Activated CD8-positive, alpha-beta memory T cell treated with anti-CD3 and anti-CD28 coated beads, Interleukin-2, amount 50 U/mL, for 4 hours (primary cell): Measurements from ENCODE around the gene LRRTM4.

Experiments used
- DNase-seq: peaks from one replicate; pipeline ENCODE4 v3.0.0-alpha.2; 2020

Gene LRRTM4

DNA sequence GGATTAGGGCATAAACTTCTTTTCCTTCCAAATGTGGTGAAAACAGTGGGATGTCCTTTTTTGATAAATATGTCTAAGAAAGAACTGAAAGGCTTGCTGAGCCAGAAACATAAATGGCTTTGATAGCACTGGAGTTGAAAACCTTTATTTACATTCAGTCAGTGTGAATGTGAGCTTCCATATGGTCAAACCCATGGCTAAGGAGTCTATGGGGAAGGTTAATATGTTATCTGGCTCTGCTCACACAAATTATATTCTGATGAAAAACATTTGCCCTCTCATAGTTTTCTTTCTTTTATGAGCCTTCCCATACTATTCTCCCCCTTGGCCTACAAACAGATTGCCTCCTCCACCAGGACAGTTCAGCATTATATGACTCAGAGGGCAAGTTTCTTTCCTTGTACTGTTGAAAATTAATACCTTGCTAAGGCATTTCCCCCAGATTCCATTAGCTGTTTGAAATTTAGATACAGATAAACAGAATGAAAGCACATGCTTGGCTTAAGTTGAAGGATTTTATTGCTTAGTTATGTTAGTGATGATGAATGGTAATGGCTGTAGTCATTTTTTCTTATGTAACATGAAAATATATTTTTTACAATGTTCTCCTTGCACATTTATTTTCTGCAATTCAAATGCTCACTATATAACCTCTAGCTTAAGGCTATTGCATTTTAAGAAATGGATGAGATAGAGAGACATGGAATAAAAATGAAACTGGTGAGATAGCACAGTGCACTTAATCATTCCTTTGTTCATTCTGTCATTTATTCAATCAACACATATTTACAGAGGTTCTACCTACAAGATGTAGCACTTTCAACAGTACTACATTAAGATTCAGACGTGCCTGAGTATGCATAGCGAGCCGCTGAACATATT is 544.1 kb downstream of the LRRTM4 start:
- no peak for DNase-seq

DNA sequence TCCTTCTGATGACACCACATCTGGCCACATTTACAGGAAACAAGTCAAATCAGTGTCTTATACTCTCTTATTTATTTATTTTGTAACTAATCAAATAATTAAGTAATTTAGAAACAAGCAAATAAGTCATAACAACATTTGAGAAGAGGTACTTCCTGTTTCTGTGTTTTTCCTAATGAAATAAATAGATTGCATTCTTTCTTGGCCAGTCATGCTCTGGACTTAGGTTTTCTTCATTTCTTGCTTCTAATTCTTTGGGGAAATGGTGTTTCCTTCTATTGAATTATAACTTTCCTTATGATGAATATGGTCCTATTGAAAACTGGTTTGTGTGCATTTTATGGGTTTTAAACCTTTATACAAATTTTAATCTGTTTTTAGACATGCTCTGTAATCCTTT is 546.4 kb downstream of the LRRTM4 start:
- no peak for DNase-seq

DNA sequence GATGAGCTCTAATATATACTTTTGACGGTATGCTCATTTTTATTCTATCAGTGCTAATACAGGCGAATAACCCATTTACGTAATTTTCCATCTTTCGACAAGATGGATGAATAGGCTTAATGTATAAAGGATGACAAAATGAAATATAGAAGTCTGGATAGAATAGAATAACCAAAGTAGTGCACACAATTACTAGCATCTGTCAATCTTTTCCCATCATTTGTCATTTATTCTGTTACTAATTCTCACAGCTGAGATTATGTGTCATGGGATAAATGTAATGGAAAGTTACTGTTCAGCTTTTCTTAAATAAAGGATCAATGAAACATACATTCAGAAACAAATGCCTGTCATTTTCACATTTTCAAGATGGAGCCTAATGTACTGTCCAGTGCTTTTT is 548.6 kb downstream of the LRRTM4 start:
- DNase-seq = no peak

DNA sequence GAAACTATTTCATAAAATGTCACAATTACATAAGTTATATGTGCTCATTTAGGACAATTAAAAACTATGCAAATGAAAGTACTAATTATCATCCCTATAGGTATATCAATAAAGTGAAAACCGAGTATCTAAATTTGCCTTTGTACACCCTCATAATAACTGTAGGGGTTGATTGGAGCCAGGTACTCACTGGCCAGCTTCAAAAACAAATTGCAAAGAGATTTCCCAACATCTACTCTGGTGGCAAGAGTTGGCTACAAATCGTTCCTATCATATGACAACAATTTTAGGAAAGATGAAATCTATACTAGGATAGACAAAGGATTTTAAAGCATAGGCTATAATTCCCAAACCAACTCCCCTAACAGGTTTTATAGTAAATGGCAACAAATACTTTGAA is 556.4 kb downstream of the LRRTM4 start:
- DNase-seq = no peak

DNA sequence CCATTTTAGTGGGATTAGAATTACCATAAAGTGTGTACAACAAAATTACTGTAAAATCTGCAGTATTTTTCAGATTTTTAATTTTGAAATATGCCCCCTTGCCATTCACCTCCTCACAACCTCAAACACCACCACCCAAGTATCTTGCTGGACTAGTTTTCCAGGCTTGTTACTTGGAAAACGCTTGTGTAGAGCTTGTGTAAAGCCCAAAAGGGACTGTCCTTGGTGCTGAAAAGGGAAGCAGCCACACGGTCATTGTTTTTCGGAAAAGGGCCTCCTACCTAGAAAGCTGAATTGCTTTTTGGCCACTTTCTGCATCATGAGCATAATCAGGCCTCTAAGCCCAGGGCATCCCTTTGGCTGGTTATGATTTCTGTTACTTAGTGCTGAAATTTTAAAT is 563.4 kb downstream of the LRRTM4 start:
- DNase-seq = no peak

DNA sequence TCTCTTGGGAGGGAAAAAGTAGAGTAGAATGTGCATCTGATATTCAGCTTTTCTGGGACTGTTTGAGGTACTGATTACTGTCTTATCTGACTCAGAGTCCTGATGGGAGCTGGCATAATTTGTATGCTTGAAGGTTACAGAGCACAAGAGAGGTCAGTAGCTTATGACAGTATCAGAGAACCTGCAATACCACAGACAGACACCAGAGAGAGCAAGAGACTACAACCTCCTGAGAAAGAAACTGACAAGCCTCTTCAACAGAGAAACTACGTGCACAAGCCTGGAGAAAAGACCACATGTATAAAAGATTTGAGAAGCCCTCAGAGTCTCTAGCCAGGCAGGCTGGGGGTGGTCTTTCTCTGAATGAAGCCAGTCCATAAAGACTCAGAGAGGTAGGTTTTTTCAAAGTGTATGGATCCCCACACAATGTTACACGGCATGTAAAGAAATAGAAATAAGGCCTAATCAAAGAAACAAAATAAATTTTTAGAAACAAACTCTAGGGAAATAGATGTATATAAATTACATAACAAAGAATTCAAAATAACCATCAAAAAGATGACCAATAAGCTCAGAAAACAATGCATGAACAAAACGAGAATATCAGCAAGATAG is 568.3 kb downstream of the LRRTM4 start:
- DNase-seq = no peak

DNA sequence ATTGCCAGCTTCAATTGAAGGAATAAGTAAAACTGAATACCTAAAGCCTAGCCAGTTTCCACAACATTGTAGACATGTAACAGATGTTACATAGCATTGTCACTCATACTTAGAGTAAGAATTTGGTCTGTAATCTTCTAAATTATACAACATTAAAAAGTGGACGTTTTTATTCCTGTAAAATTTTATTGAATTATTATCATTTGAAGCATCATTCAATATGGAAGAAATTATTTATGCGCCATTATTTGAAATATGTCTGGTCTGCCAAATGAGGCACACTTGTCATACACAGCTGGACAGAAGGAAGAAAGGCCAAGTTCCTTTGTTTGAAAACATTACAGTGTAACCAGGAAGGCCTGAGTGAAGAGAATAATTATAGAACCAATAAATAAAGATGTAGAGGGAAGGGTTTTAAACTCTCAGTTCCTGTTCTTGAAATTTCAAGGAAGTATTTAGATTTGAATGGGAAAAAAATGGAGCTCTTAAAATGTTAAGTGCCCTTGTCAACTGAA is 575.5 kb downstream of the LRRTM4 start:
- no peak for DNase-seq

DNA sequence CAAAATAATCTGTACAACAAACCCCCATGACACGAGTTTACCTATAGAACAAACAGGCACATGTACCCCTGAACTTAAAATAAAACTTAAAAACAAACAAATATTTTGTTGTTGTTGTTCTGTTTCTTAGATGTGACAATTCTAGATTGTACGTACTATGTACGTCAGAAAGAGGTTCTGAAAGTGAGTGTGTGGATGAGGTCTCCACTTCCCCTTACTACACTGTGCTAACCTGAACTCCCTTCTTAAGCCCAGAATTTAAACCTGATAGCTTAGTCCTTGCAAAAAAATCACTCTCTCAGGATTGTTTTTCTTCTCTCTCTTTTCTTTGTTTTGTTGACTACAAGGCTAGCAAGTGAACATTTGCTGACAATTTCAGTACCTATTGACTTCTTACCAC is 581.6 kb downstream of the LRRTM4 start:
- no peak for DNase-seq

DNA sequence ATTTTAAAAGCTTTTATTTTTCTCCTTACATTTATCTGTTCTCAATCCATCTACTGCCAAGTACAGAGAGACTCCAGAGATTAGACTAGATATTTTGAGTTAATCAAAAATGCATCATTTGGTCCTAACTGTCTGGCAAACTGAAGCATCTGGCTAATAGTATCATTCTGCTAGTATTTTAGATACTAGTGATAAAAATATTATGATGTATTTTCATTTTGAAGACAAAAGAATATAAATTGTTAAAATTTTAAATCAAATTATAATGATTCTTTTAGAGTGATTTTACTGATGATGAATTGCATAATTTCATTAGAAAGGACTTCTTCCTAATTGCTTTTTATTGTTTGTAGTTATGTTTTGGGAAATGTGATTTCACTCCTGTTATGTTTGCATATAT is 584.0 kb downstream of the LRRTM4 start:
- no peak for DNase-seq

DNA sequence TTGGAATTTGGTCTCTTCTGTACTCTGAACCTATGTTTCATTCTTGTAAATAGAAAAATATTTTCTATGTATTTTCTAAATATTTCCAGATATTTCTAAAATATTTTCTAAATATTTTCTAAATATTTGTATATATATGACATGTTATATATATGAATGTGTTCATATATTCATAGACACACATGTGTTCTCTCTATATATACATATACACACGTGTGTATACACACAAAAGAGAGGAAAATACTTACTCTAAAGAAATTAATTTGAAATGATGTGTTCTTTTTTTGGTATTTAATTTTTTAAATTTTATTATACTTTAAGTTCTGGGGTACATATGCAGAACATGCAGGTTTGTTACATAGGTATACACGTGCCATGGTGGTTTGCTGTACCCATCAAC is 589.6 kb downstream of the LRRTM4 start:
- DNase-seq = no peak

DNA sequence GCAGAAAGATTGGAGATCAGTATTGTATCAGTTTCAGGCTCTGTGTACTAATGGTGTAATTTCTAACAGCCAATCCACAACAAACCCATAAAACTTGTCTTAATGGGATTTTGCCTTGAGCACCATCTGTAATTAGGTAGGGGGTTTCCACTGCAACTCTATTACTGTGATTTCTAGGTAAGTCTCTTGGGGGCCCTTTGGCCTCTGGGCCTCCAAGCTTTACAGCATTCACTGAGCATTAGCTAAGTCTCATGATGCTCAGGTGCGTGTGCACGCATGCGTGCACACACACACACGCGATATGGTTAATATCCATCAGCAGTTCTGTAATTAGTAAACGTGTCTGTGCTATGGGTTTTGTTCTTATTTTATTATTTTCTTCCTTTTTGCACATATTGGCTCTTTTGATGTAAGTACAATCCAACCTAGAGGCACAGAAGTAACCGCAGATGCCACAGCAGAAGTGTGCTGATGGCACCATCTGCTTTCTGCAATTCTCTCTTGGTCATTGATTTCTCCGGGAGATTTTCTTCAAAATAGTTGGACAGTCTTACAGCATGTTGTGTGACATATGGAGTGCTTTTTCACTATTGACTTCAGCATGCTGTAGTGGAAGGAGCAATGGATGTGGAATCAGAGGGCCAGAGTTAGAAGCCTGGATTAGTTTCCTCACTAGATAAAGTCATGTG is 592.0 kb downstream of the LRRTM4 start:
- no peak for DNase-seq

DNA sequence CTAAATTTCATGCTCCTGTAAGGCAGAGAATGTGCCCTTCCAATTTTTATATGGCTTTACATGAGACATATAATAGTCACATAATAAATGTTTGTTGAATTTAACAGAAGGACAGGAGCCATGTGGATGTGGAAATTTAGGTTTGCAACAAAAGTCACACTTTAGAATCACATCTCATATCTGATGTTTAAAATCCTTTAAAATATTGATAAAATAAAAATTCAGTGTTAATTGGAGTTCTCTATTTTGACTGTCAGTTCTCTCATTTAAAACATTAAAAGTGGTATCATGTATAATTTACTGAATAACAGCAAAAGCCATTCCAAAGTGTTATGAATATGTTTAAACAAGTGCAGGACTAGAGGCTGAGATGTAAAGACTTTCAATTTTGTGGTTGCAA is 594.1 kb downstream of the LRRTM4 start:
- no peak for DNase-seq

DNA sequence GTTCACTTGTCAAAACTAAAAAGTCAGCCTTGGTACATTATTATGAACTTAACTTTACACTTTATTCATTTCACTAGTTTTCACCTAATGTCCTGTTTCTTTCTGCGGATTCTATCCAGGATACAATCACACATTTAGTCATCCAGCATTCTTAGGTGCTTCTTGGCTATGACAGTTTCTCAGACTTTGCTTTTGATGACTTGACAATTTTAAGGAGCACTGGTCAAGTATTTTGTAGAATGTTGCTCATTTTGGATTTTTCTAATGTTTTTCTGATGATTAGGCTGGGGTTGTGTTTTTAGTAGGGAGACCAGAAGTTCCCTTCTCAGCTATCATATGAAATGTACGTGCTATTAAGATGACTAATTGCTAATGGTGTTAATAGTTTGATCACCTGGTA is 601.2 kb downstream of the LRRTM4 start:
- no peak for DNase-seq

DNA sequence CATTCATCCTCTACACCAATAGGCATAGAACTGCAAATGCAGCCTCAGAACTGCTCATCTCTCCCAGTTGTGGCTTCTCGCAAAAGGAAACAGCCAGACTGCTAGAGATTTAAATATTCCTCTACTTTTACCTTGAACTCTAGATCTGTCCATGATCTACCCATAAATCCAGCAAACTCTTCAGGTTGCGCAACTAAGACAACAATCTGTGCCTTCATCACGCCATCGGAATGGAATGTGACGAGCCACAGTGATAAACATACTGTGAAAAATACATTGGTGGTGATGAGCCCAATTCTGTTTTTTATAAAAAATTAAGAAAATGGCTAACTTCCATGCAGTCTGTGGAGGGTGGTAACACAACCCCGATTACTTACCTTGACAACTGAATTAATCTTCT is 626.7 kb downstream of the LRRTM4 start:
- DNase-seq = no peak

DNA sequence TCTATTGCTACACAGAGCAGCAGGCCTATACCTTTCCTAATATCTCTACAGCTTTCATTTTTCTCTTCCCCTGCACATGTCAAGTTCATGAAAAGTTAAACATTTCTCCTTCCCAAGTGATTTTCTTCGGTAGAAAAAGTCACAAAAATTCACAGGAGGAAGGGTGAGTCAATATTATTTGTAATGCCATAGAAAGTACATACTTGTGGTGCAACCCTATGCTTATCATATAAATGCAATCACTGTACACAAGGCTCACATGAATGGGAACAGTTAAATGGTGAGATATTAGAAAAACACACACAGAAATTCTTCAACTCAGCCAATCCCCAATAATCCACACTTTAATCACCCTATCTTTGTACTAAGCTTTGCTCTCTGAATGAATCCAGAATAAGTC is 651.6 kb downstream of the LRRTM4 start:
- no peak for DNase-seq

DNA sequence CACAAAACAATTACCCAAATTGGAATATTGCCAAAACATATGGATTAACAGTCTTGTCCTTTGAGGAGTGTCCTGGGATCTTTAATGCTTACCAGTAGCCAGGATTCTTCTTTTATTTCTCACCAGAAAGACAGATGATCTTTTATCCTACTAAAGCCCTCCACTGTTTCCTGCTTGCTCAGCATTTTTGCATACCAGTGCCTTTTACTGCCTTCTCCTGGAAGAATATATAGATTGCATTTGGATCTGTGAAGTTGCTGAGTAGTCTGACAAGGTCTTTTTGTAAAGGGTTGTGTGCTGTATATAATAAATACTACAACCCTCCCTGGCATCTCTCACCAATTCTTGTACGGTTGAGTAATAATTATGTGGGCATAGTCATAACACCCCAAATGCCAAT is 652.2 kb downstream of the LRRTM4 start:
- no peak for DNase-seq

DNA sequence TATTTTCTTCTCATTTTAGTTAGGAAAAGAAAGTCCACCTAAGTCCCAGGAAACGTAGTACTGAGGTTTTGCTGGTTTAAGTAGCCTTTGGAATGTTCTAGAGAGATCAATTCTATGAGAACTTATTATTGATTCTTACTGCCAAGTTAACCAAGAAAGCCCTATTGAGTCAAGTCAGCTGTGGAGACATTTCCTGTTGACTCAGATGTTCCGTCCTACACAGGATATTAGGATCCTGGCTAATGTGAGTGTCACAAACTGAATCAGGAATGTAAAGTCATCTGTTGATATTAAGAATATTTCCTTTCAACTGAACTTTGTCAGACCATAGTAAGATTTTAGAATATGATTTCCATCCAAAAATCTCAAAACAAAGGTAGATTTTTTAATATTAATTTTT is 654.3 kb downstream of the LRRTM4 start:
- DNase-seq = no peak

DNA sequence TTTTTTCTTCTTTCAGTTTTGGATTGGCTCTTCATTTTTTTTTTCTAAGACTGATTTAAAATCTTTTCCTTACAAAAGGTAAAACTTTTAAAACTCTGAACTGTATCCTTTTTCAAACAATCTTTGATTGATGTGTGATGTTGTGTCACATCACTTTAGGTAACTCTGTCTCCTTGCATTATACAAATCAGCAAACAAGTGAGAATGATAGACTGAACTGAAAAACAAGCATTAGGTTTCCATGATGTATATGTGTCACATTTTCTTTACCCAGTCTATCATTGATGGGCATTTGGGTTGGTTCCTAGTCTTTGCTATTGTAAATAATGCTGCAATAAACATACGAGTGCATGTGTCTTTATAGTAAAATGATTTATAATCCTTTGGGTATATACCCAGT is 655.7 kb downstream of the LRRTM4 start:
- DNase-seq = no peak

DNA sequence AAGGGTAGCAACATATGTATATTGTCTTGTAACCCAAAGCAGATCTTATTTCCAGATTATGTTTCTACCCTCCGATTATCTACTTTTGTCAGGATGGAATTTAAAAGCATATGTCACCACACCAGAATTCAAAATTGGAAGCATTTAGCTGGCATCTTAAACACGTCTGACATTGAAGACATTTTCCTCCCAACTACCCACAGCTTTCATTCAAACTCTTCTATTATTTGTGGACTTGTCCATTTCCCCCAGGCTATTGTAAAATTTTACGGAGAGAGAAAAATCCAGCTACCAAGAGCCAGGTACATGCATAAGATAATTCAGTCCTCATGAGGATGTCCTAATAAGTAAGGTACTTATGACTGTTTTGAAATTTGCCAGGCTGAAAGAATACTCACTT is 659.3 kb downstream of the LRRTM4 start:
- DNase-seq = no peak

DNA sequence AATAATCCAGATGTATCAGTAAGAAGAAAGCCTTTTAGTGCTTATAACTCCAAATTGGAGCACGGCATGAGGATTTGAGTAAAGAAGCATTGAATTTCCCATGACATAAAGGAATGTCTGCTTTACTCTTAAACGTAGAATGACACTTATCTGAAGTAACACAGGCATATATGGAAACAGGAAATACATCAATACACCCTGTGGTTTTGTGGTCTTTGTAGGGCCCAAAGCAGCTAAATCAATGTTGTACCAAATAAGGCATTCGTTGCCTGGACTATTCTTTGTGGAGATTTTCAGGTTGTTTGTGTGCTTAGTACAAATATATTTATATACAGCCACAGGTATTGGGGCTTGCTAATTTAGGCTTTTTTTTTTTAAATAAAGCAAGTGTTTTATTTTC is 660.5 kb downstream of the LRRTM4 start:
- DNase-seq = no peak

DNA sequence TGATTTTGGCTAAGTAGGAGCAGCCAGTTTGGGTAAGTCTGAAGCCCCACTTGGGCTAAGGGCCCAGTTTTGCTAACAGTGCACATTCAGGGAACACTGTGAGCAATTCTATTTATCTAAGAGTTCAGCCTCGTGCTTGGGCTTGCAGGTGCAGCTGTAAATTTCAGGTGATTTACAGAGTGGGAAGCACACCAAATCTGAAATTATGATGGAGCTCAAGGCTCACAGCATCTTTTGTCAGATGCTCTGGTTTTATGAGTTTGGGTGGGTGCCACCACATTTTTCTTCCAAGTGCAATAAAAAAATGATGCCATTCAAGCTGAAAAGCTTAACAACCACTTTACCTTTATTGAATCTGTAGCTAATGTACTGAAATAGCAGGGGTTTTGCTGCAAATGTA is 671.2 kb downstream of the LRRTM4 start:
- no peak for DNase-seq

DNA sequence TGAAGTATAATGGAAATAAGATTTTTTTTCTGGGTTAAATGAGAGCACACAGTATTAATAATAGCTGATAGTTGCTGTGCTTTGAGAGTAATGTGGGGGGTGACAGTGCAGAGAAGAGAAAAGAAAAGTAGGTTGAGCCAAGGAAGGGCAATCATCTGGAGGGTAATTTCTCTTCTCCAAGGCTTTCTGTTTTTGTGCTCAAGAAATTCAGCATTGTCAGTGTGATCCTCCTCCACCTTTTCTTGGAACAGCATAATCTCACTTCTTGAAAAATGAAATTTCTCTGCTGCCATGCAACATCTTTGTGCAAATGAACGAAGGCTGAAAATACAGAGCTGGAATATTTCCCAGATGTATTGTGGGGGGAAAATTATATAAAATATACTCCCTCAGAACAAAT is 673.1 kb downstream of the LRRTM4 start:
- no peak for DNase-seq

DNA sequence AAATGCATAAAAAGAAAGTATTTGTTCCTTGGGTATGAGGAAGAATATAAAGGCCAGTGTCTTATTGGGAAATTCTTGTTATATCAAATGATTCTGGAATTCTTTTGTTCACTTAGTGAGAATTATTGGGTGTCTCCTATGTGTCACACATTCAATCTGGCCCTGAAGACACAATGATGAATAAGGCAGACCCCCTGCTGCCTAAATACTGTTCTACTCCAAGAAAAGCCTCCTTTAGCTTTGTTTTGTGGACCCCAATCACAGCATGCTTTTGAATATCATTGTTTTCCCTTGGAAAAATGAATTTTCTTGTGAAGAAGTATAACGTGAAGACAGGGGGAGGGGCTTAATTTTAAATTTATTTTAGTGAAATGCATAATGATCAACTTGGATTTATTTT is 682.4 kb downstream of the LRRTM4 start:
- DNase-seq = no peak
